Duodenal mucosa (tissue), 2 donors: ENCODE results near the gene IRF2.
A peak's percentile ranks its signal among the peaks of the same experiment; 100 is the strongest.

Source experiments
- H3K27ac ChIP-seq: one replicate; pipeline ENCODE4 v1.7.0; 2013; ENCODE audit warnings: low read depth, low read length
- H3K27me3 ChIP-seq, 2 donors: one replicate each; pipeline ENCODE4 v1.7.0; 2013; ENCODE audit warnings: low read length in 2 of 2, control low read depth in 1 of 2; ENCODE audit not compliant: insufficient read depth in 2 of 2, control insufficient read depth in 1 of 2
- H3K36me3 ChIP-seq, 2 donors: one replicate each; pipeline ENCODE4 v1.7.0; 2013; ENCODE audit warnings: low read length in 2 of 2, control low read depth in 1 of 2; ENCODE audit not compliant: insufficient read depth in 2 of 2, control insufficient read depth in 1 of 2
- H3K4me1 ChIP-seq, 2 donors: one replicate each; pipeline ENCODE4 v1.7.0; 2013; ENCODE audit warnings: low read length in 2 of 2, control low read depth in 1 of 2; ENCODE audit not compliant: insufficient read depth in 2 of 2, control insufficient read depth in 1 of 2
- H3K4me3 ChIP-seq, 2 donors: one replicate each; pipeline ENCODE4 v1.7.0; 2013; ENCODE audit warnings: low read length in 2 of 2, low read depth in 1 of 2
- H3K9ac ChIP-seq, 2 donors: one replicate each; pipeline ENCODE4 v1.7.0; 2013; ENCODE audit warnings: low read length in 2 of 2, low read depth in 1 of 2
- H3K9me3 ChIP-seq, 2 donors: one replicate each; pipeline ENCODE4 v1.7.0; 2013; ENCODE audit warnings: low read length in 2 of 2, control low read depth in 1 of 2; ENCODE audit not compliant: control insufficient read depth in 1 of 2

Gene IRF2

DNA sequence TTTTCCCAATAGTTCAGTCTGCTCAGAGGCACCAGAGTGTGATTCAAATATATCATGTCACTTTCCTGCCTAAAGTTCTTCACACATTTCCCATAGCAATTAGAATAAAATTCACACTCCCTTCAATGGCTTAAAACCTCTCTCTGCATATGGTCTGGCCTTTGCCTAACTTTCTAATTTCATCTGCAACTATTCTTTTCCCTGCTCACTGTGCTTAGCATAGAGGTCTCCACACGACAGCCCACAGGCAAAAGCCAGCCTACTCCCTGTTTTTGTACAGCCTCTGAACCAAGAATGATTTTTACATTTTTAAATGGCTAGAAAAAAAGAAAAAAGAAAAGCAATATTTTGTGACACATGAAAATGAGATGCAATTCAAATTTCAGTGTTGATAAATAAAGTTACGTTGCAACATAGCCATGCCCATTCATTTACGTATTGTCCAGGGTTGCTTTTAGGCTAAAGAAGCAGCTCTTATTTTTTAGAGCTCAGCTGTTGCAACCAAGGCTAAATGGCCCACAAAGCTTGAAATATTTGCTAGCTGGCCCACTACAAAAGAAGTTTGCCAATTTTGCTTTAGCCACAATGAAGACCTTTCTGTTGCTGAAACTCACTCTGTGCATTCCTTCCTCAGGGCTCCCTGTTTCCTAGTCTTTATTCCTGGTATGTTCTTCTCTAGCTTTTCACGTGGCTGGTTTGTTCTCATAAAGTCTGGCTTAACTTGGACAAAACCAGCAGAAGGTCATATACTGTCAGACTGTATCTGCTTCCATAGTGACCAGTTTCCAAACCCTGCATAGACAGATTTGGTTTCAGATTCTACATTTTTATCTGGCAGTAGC is 26.6 kb upstream of the IRF2 start:
- Histone ChIP-seq H3K4me3 (no peak overlapping the region), H3K9me3 (peaks cover 0 to 4% of the 10 kb centered on the region in 2 donors), H3K36me3 (no peaks in the 10 kb centered on the region), H3K9ac (no peak overlapping the region), H3K27me3 (no peaks in the 10 kb centered on the region), H3K4me1 (peaks cover 0 to 4% of the 10 kb centered on the region in 2 donors), H3K27ac (no peak overlapping the region)

DNA sequence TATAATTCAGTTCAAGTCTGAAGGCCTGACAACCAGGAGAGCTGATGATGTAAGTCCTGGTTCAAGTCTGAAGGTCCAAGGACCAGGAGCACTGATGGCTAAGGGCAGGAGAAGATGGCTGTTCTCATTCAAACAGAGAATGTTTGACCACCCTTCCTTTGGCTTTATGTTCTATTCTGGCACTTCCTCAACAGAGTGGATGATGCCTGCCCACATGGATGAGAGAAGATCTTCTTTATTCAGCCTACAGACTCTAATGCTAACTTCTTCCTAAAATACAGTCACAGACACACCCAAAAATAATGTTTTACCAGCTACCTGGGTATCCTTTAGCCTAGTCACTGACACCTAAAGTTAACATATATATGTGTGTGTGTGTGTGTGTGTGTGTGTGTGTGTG is 25.6 kb upstream of the IRF2 start:
- Histone ChIP-seq H3K4me1 (peaks cover 0 to 4% of the 10 kb centered on the region in 2 donors), H3K4me3 (no peak overlapping the region), H3K36me3 (no peaks in the 10 kb centered on the region), H3K9me3 (peaks cover 0 to 4% of the 10 kb centered on the region in 2 donors), H3K27me3 (no peaks in the 10 kb centered on the region), H3K9ac (no peak overlapping the region), H3K27ac (no peak overlapping the region)

GRCh38 chr4:184498598-184498997 is 24.2 kb upstream of the IRF2 start:
- H3K27ac ChIP-seq: no peak overlapping the region
- peaks cover 0 to 4% of the 10 kb centered on the region in 2 donors for H3K9me3 ChIP-seq
- H3K27me3 ChIP-seq: no peaks in the 10 kb centered on the region
- H3K4me3 ChIP-seq: no peak overlapping the region
- peaks cover 0 to under 1% of the 10 kb centered on the region in 2 donors for H3K4me1 ChIP-seq
- H3K9ac ChIP-seq: no peak overlapping the region
- H3K36me3 ChIP-seq: no peaks in the 10 kb centered on the region

DNA sequence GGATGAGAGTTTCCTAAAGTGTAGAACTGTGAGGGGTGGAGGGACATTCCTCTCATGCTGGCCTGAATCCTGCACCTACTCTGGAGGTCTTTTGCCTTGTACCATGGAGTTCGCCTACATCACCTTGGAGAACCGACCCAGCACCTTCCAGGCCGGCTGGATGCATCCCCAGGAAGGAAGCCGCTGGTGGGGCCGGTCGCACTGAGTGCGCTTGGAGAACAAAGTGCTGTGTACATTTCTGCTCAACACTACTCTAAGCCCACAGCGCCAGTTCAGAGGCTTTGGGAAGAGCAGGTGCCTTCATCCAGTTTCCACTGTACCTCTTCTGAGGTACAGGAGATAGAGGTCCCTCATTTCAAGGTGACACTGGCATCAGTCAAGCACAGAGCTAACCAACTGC is 15.4 kb upstream of the IRF2 start:
- Histone ChIP-seq H3K27ac (no peak overlapping the region), H3K4me3 (no peak overlapping the region)

DNA sequence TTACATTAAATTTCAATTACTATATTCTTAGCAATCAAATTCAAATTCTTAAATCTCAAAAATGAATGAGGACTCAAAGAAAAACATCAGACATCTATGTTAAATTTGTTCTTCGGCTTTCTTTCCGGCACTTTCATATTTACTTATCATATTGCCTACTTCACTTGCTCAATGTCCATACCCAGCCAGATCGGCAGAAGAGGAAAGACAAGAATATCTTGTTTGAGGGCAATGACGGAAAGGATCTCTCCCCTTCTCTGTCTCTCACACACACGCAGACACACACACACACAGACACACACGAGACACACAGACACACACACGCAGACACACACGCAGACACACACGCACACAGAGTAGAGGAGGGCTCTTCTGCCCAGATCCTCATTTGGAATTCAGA is 13.2 kb upstream of the IRF2 start:
- no peak overlapping the region for H3K27ac ChIP-seq
- H3K4me1 ChIP-seq: no peaks in the 10 kb centered on the region
- no peaks in the 10 kb centered on the region for H3K27me3 ChIP-seq
- H3K4me3 ChIP-seq: no peak overlapping the region
- no peaks in the 10 kb centered on the region for H3K36me3 ChIP-seq
- H3K9ac ChIP-seq: no peak overlapping the region
- H3K9me3 ChIP-seq: no peaks in the 10 kb centered on the region

More for the DNA sequence above, 15.4 kb upstream of the IRF2 start:
- H3K36me3 ChIP-seq: no peaks in the 10 kb centered on the region
- H3K9ac ChIP-seq: no peak overlapping the region
- no peaks in the 10 kb centered on the region for H3K4me1 ChIP-seq
- H3K9me3 ChIP-seq: no peaks in the 10 kb centered on the region
- H3K27me3 ChIP-seq: no peaks in the 10 kb centered on the region

DNA sequence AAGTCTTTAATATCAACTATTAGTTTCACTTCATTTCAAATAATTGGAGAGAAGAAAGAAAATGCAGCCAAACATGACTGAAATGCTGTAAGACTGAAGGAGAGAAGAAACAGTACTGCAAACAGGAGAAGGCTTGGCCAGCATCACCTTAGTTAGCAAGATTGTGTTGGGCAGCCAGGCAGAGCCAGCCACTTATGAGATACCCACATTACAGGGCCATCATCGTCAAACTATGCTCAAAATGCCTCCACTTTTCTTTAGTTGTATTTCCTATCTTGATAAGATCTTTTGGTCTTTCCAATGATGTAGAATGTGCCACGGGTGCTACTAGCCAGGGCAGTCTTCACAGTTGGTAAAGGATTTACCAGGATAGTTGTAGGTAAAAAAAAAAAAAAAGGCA is 10.9 kb upstream of the IRF2 start:
- no peak overlapping the region for H3K9ac ChIP-seq
- no peaks in the 10 kb centered on the region for H3K9me3 ChIP-seq
- no peaks in the 10 kb centered on the region for H3K4me1 ChIP-seq

GRCh38 chr4:184481544-184481943 is 7.2 kb upstream of the IRF2 start:
- peaks cover 0 to 4% of the 10 kb centered on the region in 2 donors for H3K36me3 ChIP-seq
- no peaks in the 10 kb centered on the region for H3K27me3 ChIP-seq
- H3K4me1 ChIP-seq: peaks cover 21 to 23% of the 10 kb centered on the region in 2 donors
- H3K9me3 ChIP-seq: no peaks in the 10 kb centered on the region
- H3K27ac ChIP-seq: no peak overlapping the region
- no peak overlapping the region for H3K9ac ChIP-seq
- no peak overlapping the region for H3K4me3 ChIP-seq

More for the DNA sequence above, 10.9 kb upstream of the IRF2 start:
- Histone ChIP-seq H3K27me3 (no peaks in the 10 kb centered on the region), H3K27ac (no peak overlapping the region), H3K36me3 (no peaks in the 10 kb centered on the region), H3K4me3 (no peak overlapping the region)

DNA sequence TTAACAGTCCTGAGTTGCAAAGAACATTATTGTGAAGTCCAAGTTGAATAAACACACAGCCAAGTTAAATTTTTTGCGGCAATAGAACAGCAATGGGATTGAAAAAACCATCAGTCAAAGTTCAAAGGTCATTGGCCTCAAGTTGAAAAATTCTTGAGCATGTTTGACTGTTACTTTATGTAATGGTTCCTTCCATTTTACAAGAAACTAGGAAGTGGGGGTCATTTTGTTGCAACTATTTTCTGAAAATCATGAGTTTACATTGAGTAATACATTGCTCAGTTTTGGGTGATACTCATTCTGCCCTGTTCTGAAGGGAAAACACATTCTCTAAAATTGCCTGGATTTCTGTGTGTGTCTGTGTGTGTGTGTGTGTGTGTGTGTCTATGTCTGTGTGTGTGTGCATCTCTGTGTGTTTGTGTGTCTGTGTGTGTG is 5.2 kb upstream of the IRF2 start:
- Histone ChIP-seq H3K9ac (no peak overlapping the region), H3K27ac (no peak overlapping the region), H3K36me3 (peaks cover 0 to 4% of the 10 kb centered on the region in 2 donors), H3K4me1 (peaks cover 24 to 32% of the 10 kb centered on the region in 2 donors), H3K9me3 (no peaks in the 10 kb centered on the region), H3K4me3 (no peak overlapping the region), H3K27me3 (no peaks in the 10 kb centered on the region)

GRCh38 chr4:184477201-184477999 is 3.0 kb upstream of the IRF2 start:
- no peaks in the 10 kb centered on the region for H3K9me3 ChIP-seq
- no peak overlapping the region for H3K27ac ChIP-seq
- H3K4me1 ChIP-seq: peaks cover 25 to 32% of the 10 kb centered on the region in 2 donors
- no peaks in the 10 kb centered on the region for H3K27me3 ChIP-seq
- H3K36me3 ChIP-seq: peaks cover 0 to 4% of the 10 kb centered on the region in 2 donors
- peak overlapping the region in 1 of 2 donors; percentile 27 for H3K9ac ChIP-seq
- peak overlapping the region; percentile 48 to 50 for H3K4me3 ChIP-seq

DNA sequence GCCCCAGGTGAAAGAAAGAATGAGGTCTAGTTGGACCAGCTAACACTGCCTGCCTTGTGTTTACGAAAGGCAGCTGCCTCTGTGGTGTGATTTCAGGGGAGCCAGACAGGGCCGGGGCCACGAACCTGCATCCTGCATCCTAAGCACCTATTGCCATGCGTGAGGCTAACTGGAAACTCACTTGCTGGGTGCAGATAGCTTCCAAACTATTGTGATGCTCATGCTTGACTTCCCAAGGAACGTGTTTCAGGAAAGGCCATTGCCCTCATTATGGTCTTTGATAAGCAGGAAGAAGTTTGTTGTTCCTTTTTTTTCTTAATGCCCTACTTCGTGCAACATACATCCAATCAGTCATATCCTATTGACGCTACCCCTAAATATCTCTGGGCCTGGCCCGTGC is 2.3 kb upstream of the IRF2 start:
- Histone ChIP-seq H3K4me1 (peaks cover 30 to 39% of the 10 kb centered on the region in 2 donors), H3K9me3 (no peaks in the 10 kb centered on the region), H3K27ac (no peak overlapping the region), H3K27me3 (no peaks in the 10 kb centered on the region), H3K9ac (peak overlapping the region; percentile 23 to 27), H3K4me3 (peak overlapping the region; percentile 48 to 50), H3K36me3 (peaks cover 0 to 4% of the 10 kb centered on the region in 2 donors)
